C4-2B (cell line): ENCODE measurements around the gene SLC7A4.

Source experiments
- CTCF ChIP-seq: fragments of 450-650 bp; conservative IDR thresholded peaks from 2 replicates; pipeline ENCODE4 v1.5.1; 2017; ENCODE audit warnings: mild to moderate bottlenecking
- ZFX ChIP-seq: fragments of 450-650 bp; IDR thresholded peaks from 2 replicates; pipeline ENCODE4 v1.6.1; 2017

GRCh38 chr22:21080435-21081137, 48.2 kb upstream of the SLC7A4 start:
- TF ChIP-seq CTCF, result no peak
- no peak for TF ChIP-seq ZFX
